Stomach (tissue), 4 donors: ENCODE measurements around the gene PER1.

Experiments
- POLR2A ChIP-seq, 4 donors: fragments of 450-650 bp; IDR thresholded peaks; one replicate each; pipeline ENCODE4 v1.6.1; 2016; ENCODE audit warnings: antibody characterized with exemption in 4 of 4, control low read depth in 2 of 4, mild to moderate bottlenecking in 1 of 4, moderate library complexity in 1 of 4
- POLR2AphosphoS5 ChIP-seq, 3 donors: sonication (generic); formaldehyde crosslinking; IDR thresholded peaks; one replicate each; pipeline ENCODE4 v1.6.1; 2016; ENCODE audit warnings: antibody characterized with exemption in 3 of 3

DNA sequence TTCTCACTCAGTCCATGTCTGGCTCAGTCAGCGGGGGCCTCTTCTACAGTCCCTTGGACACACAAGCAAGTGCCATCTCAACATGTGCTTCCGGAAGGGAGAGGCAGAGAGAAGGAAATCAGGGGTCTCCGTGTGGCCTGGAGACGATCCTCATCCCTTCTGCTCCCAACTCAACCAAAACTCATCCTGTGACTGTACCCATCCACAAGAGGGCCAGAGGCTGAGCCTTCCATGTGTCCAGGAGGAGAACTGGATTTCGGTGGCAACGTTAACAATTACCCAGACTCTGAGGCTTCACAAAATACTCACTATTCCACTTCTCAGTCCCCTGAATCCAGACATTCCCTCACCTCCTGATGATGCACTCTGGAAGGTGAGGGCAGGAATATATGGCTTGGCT lies 56.8 kb downstream of the PER1 start:
- TF ChIP-seq POLR2A (IDR thresholded peaks at IDR 0.05) (no peak), POLR2AphosphoS5 (IDR thresholded peaks at IDR 0.05) (no peak)
